ENCODE data around the gene PPP1R1C. TPM values are rescaled to one million over a fixed set of nuclear protein-coding genes. Genes with fewer than 3 reads are reported as not detected.

Gene PPP1R1C
- total RNA-seq, 4 donors from 2014 or later, result 1.5 to 6.3 TPM; not detected in 2

DNA sequence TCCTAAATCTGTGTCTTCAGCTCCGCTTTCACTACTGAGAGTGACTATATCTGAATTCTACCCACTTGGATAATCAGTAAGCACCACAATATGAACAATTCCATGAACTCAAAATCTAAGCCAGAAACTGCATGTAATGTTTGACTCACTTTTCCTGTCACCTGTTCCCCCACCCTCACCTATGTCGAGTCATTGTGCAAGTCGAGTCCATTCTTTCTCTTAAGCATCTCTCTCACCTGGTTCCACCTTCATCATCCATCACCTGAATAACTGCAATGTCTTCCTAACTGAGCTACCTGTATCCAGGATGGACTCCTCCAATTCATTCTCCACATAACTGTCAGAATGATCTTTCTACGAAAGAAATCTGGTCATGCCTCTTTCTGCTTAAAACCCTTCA is 58.2 kb downstream of the PPP1R1C start:
- intact Hi-C loops (cut with DNase I; ENCODE audit: low total_unique reads), result no loop called here
- no peak overlapping the region for H3K4me3 ChIP-seq (ENCODE audit: low read depth, poor library complexity, severe bottlenecking)
- WGBS, 2 donors, result 79 to 81% methylated on average over 4 of the region's 4 CpGs
- TF ChIP-seq POLR2A (IDR thresholded peaks at IDR 0.05), result no peak
- TF ChIP-seq, protein P1, sequence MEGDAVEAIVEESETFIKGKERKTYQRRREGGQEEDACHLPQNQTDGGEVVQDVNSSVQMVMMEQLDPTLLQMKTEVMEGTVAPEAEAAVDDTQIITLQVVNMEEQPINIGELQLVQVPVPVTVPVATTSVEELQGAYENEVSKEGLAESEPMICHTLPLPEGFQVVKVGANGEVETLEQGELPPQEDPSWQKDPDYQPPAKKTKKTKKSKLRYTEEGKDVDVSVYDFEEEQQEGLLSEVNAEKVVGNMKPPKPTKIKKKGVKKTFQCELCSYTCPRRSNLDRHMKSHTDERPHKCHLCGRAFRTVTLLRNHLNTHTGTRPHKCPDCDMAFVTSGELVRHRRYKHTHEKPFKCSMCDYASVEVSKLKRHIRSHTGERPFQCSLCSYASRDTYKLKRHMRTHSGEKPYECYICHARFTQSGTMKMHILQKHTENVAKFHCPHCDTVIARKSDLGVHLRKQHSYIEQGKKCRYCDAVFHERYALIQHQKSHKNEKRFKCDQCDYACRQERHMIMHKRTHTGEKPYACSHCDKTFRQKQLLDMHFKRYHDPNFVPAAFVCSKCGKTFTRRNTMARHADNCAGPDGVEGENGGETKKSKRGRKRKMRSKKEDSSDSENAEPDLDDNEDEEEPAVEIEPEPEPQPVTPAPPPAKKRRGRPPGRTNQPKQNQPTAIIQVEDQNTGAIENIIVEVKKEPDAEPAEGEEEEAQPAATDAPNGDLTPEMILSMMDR (IDR thresholded peaks at IDR 0.05), result no peak
- no peak for DNase-seq (ENCODE audit: low spot score in 2 of 2)

DNA sequence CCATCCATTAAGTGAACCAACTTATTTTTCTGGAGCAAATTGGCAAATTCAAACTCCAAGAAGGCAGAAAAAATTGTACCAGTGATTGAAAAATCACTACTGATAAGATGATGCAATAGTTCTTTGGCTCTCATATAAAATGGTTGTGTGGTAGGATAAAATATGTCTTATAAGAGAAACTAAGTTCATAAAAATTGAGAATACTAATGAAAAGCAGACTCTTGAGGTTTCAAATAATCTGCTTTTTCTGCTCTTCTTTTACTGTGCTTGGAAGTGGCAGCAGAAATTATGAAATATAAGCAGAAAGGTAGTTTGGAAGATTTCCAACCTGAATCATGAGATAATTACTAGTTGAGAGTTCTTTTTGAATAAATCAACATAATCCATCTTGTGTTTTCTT is 61.9 kb downstream of the PPP1R1C start:
- intact Hi-C loops (cut with DNase I; ENCODE audit: low total_unique reads), result no loop called here
- no peak overlapping the region for H3K4me3 ChIP-seq (ENCODE audit: low read depth, poor library complexity, severe bottlenecking)
- TF ChIP-seq POLR2A (IDR thresholded peaks at IDR 0.05), result no peak
- TF ChIP-seq, protein P1 (IDR thresholded peaks at IDR 0.05), result no peak
- DNase-seq (ENCODE audit: low spot score in 2 of 2), result no peak

DNA sequence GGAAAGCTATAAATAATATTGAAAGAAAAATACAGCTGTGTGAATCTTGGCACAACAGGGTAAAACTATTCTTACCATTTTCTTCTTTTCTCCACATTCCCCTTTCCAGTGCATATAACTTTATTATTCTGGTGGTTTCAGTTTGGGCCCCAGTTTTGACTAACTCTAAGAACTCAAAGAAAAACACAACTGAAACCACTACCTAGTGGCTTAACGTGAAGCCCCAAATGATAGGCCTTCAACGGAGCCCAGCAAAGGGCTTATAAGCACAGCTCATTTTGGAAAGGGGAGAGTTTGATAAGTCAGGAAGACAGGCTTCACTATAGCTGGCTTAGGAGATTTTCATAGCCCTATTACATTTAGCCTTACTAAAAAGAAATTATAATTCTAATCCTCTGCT is 62.4 kb downstream of the PPP1R1C start:
- TF ChIP-seq POLR2A (IDR thresholded peaks at IDR 0.05), result no peak
- TF ChIP-seq, protein P1 (IDR thresholded peaks at IDR 0.05), result no peak
- 93 to 94% methylated on average over 2 of the region's 2 CpGs for WGBS, 2 donors
- intact Hi-C loops (cut with DNase I; ENCODE audit: low total_unique reads), result no loop called here
- DNase-seq (ENCODE audit: low spot score in 2 of 2), result no peak
- no peak overlapping the region for H3K4me3 ChIP-seq (ENCODE audit: low read depth, poor library complexity, severe bottlenecking)

DNA sequence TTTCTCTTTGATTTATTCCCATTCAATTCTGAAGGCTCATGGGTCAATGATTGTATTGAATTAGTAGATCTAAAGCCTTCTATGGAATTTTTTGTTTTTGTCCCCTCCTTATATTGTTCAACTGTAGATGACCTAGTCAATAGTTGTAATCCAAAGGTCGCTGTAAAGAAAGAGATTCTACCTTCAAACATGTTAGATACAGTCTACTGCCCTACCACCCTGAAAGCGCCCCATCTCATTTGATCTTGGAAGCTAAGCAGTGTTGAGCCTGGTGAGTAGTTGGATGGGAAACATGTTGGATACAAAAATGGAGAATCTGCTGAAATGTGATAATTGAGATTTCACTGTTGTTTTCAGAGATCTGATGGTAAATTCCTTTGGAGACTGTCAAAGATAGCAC is 63.0 kb downstream of the PPP1R1C start:
- no peak for TF ChIP-seq POLR2A (IDR thresholded peaks at IDR 0.05)
- TF ChIP-seq, protein P1 (IDR thresholded peaks at IDR 0.05), result no peak
- 95 to 97% methylated on average over 2 of the region's 2 CpGs for WGBS, 2 donors
- no peak overlapping the region for H3K4me3 ChIP-seq (ENCODE audit: low read depth, poor library complexity, severe bottlenecking)
- intact Hi-C loops (cut with DNase I; ENCODE audit: low total_unique reads), result no loop called here
- DNase-seq (ENCODE audit: low spot score in 2 of 2), result no peak

DNA sequence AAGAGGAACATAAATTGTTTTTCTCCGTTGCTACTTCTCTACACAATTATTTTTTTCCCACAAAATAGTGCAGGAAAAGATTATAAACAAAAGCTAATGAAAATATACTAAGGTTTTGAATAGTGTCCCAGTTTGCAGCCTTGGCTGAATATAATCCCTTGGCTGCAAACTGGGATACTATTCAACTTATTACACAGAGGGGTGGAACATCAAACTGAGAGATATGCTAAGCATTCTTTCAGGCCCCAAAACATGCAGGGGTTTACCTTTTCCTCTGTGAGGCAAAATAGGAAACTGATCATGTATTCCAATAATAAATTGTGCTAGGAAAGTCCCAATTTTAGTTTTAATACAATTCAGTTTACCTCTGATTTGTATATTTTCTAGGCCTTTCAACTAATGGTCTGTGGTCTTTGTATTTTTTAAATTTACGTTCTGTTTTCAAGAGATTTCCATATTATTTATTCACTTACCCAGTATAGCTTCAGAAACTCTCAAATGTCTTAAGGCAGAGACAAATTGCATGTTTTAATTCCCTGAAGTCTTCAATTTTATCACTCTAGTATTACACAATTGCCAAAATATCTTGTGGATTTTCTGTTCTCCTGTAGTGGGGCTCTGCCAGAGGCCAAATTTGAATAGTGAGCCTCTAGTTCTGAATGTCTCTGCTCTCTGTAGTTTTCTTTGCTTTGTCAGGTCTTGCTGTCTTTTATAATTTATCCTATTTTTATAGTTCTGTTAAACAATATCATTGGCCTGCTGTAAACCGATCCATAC is 63.9 kb downstream of the PPP1R1C start:
- DNase-seq (ENCODE audit: low spot score in 2 of 2), result no peak
- TF ChIP-seq, protein P1 (IDR thresholded peaks at IDR 0.05), result no peak
- TF ChIP-seq POLR2A (IDR thresholded peaks at IDR 0.05), result no peak
- H3K4me3 ChIP-seq (ENCODE audit: low read depth, poor library complexity, severe bottlenecking), result no peak overlapping the region
- 60 to 75% methylated on average over 3 of the region's 3 CpGs for WGBS, 2 donors
- intact Hi-C loops (cut with DNase I; ENCODE audit: low total_unique reads), result no loop called here
